GM19397 (cell line): Measurements from ENCODE around the gene CALY.

ENCODE experiments used
- ATAC-seq: cut with Tn5 transposase; IDR thresholded peaks from one replicate; pipeline ENCODE4 v1.9.1; 2021; ENCODE audit warnings: mild to moderate bottlenecking, moderate library complexity; ENCODE audit not compliant: unreplicated experiment

The CALY gene

GRCh38 chr10:133351408-133352318 lies 15.0 kb upstream of the CALY start:
- no peak for ATAC-seq

- ATAC-seq: no peak
These were observed 14.2 kb upstream of the CALY start for GRCh38 chr10:133350950-133351329.

GRCh38 chr10:133350283-133350949 lies 13.7 kb upstream of the CALY start:
- no peak for ATAC-seq

- ATAC-seq: no peak
These were observed 12.9 kb upstream of the CALY start for GRCh38 chr10:133349577-133350011.

- ATAC-seq: no peak
These were observed 12.5 kb upstream of the CALY start for GRCh38 chr10:133349160-133349568.

- no peak for ATAC-seq
These were observed 11.2 kb upstream of the CALY start for GRCh38 chr10:133347710-133348517.

GRCh38 chr10:133346413-133346812 lies 9.7 kb upstream of the CALY start:
- ATAC-seq: no peak

- no peak for ATAC-seq
These were observed 7.5 kb upstream of the CALY start for GRCh38 chr10:133344236-133344635.

- no peak for ATAC-seq
These were observed 6.9 kb upstream of the CALY start for GRCh38 chr10:133343558-133343957.

- ATAC-seq: no peak
These were observed 6.2 kb upstream of the CALY start for GRCh38 chr10:133342942-133343341.

- no peak for ATAC-seq
These were observed 5.3 kb upstream of the CALY start for GRCh38 chr10:133341983-133342382.

- ATAC-seq: no peak
These were observed 3.1 kb upstream of the CALY start for GRCh38 chr10:133339708-133340380.

- ATAC-seq: no peak
These were observed 1.7 kb upstream of the CALY start for GRCh38 chr10:133338080-133339071.

GRCh38 chr10:133337370-133337725 lies 652 bp upstream of the CALY start:
- ATAC-seq: no peak

GRCh38 chr10:133336118-133336576 lies 549 bp downstream of the CALY start:
- no peak for ATAC-seq

- ATAC-seq: no peak
These were observed 1.2 kb downstream of the CALY start for GRCh38 chr10:133335246-133336117.

- no peak for ATAC-seq
These were observed 2.0 kb downstream of the CALY start for GRCh38 chr10:133334503-133335245.
